NCI-H446 (cell line): ENCODE data around the gene TXNDC8.

Experiments
- DNase-seq, 2 experiments: peaks; one replicate each; lab custom pipeline; 2025; lab: John Stamatoyannopoulos, UW

The TXNDC8 gene

DNA sequence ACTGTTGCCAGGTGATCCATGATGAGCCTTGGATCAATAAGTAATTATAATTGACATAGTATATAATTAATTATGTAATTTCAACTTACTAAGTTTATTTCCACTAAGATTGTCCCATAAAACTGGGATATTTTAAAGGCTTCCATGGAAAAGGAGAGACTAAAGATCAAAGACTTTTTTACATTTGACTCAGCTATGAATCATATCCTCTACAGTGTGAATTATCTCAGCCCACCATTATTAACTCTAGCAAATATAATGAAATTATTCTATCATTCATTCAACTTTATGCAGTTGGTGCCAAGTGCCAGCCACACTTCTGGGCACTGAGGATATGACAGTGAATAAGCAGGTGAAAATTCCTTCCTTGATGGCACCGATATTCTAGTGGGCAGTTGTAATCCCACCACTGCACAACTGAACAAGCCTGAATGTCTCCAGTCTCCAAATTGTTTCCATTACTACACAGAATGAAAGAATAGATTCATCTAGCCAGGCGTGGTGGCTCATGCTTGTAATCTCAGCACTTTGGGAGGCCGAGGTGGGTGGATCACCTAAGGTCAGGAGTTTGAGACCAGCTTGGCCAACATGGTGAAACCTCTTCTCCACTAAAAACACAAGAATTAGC is 59.5 kb downstream of the TXNDC8 start:
- DNase-seq, result no peak

DNA sequence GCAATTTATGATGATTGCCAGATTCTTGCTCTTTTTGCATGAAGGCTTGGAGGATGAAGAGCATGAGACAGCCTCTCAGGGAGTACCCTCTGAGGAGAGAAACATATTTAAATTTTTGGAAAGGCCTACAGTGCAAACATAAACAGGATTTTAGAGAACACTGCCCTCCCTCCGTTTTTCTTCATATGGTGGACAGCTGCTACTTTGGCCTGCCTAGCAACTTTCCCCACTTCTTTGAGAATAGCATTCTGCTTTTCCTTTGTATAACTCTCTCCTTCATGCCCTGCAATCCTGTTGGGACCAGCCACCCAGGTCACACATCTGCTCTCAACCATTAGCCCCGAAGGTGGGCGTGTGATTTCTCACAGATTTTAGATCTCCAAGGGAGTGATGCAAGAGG is 60.9 kb downstream of the TXNDC8 start:
- DNase-seq, result no peak

DNA sequence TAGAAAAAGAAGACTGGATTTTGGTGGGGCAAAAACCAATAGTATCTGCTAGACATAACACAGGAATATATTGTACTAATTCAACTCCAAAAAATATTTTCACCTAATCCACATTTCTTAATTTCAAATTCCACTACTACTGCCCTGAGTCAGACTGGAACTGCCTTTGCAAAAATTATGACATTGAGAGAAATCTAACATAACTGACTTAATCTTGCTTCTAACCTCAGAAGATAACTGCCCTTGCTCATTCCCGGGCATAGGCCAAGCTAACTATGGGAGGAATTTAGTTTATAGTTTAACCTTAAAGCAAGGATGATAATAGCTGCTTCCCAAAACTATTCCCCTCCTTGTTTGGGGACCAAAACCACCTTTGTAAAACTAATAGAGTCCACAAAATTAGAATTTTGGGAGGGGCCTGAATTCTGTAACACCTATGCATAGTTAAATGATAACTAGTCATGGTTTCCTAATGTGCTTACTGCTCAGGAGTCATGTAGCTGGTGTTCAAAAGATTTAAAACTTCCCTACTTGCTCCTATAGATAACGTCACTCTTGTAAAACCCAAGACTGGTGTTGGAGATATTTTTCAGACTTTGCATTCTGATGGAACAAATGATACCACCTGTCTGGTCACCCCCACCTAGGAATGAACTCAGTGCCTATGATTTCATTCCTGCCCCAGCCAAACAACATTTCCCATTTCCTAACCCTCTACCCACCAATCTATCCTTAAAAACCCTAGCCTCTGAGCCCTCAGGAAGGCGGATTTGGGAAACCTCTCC is 67.3 kb downstream of the TXNDC8 start:
- DNase-seq, result no peak

DNA sequence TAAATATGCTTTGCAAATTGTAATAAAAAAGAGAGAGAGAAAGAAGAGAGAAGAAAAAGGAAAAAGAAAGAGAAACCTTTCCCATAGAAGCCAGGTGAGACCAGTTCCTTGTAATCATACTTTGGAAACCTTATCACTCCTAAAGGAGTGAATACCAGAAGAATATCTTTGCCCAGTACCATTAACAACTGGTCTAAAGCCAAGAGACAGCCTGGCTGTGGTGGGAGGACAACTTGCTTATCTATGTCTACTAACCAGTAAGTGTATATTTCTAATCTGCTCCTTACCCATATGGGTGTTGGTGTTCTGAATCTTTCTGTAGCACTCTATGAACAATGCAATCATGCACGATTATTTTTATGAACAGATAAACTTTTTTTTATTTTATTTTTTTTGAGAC is 70.9 kb downstream of the TXNDC8 start:
- DNase-seq, result no peak

DNA sequence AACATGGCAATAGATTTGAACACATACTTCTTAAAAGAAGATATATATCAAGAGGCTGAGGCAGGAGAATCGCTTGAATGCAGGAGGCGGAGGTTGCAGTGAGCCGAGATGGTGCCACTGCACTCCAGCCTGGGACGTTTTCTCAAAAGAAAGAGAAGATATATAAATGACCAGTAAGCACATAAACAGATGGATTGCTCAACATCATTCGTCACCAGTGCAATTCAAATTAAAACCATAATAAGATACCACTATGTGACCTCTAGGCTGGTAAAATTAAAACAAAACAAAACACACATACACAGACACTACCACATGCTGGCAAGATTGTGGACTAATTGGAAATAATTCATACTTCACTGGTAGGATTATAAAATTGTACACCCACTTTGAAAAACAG is 76.0 kb downstream of the TXNDC8 start:
- DNase-seq, result no peak

DNA sequence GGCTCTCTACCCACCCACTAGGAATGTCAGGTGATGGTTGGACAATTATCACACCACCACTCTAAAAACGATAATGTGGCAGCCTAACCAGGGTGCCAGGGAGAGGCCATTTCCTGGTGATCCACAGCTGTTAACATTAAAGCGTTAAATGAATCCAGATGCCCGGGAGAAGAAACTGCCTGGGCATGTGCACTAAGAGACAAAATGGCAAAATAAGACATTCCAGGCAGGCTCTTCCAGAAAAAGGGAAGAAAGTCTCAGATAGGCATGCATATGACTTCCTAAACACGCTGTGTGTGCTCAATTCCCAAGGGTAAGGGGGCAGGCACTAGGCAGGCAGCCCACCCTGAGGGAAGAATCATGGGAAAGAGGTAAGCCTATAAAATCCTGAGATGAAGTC is 76.8 kb downstream of the TXNDC8 start:
- no peak for DNase-seq

DNA sequence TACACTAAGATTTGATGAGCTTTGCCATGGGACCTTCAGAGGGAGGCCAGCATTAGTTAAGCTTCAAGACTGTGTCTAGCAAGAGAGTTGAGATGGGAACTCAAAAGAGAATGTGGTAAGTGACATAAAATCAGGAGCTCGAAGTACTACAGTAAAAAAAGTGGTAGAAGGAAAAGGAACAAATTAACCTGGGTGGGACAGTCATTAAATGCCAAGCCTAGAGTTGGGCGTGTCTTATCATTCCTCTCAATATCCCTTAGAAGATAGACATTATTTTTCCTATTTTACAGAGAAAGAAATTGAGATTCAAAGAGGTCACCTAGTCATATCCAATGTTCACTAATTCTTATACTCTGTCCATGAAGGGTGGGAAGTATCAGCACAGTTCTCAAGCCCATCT is 78.1 kb downstream of the TXNDC8 start:
- DNase-seq, result no peak

DNA sequence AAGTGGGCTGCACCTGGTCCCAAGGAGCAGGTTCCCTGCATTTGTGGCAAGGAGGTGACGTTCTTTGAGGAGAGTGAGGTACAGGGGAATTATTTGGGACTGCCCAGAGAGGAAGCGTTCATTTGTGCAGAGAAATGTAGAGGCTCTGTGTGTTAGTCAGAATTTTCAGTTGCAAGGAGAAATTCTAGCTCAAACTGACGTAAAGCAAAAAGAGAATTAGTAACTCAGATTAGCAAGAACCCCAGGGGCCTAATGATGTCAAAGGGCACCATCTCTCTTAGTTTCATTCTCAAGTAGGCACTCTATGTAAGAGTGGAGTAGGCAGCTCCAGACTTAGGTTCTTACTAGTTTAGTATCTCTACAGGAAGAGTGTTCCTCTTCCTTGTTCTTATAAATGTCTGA is 79.0 kb downstream of the TXNDC8 start:
- no peak for DNase-seq

DNA sequence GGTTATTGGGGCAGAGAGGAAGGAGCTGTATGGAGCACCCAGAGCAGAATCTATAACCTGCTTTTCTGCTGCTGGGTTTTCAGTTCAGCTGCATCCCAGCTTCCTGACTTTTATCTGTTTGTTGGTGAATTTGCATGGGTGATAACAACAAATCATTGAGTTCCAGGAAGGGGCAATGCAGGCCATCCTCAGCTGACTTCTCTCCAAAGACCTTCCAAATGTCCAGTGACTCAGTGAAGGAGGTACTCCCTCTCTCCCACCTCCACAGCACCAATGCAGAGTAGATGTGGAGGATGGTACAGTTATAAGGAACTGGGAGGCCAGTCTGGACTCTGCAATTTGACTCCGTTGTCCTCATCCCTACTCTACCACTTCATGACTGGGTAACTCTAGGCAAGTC is 79.7 kb downstream of the TXNDC8 start:
- DNase-seq, result no peak

DNA sequence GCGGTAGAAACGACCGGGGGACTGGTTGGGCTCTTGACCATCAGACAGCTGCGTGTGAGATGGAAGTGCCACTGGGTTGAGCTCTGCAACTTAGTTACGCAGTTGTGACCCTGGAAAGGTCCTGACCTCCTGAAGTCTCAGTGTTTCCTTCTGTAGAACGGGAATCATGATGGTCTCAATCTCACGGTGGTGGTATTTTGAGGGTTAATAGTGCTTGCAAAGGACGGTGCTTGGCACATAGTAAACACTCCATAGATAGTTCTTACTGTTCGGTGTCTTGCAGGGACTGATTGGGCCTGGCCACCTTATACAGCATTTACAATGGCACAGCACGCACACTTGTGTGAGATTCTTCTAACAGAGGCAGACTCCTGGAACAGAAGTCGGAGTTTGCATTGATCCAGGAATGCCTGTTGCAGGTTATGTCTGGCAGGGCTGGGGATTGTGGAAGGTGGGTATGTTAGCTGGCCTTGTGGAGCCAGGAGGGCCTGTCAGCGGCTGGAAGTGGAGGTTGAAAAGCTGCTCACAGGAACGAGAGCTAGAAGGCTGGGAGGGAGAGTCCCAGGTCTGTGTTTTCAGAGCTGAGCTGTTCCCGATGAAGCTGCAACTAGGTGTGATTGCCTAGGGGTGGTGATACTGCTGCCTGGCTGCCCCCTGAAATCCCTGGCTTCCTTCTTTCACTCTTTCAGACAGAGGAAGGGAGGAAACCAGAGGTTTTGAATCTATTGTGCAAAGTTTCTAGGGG is 80.4 kb downstream of the TXNDC8 start:
- DNase-seq, result no peak

DNA sequence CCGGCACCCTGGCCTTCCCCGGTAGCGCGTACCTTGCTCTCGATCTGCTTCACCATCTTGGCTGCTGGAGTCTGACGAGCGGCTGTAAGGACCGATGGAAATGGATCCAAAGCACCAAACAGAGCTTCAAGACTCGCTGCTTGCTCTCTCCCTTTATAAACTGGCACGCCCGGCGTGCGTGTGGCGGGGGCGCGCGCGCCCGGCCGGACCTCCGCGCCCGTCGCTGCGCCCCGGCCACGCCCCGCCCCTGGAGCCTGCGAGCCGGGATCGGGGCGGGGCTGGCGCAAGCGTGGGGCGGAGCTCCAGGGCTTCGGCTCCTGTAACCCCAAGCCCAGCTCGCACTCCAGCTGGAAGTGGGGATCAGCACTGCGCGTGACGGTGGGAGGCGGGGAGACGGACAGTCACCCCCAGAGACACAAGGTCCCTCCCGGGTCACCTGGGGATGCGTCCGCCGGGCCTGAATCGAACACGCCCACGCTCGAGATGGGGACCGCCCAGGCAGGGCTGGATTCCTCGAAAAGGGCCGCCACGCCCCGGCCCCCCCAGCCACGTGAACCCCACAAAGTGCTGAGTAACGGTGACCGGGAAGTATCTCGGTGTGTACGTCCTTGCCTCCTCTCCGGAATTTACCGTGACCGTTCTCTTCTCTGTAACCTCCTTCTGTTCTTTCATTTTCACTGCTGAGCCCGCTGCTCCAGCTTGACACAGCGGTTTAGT is 81.1 kb downstream of the TXNDC8 start, which contains the start of gene TXN:
TSS of gene TXN (minus strand) at position 128 of the 717 bp plus-strand sequence. CDS start at position 56, 72 bp downstream.
- peak; percentile 34 to 69 for DNase-seq

DNA sequence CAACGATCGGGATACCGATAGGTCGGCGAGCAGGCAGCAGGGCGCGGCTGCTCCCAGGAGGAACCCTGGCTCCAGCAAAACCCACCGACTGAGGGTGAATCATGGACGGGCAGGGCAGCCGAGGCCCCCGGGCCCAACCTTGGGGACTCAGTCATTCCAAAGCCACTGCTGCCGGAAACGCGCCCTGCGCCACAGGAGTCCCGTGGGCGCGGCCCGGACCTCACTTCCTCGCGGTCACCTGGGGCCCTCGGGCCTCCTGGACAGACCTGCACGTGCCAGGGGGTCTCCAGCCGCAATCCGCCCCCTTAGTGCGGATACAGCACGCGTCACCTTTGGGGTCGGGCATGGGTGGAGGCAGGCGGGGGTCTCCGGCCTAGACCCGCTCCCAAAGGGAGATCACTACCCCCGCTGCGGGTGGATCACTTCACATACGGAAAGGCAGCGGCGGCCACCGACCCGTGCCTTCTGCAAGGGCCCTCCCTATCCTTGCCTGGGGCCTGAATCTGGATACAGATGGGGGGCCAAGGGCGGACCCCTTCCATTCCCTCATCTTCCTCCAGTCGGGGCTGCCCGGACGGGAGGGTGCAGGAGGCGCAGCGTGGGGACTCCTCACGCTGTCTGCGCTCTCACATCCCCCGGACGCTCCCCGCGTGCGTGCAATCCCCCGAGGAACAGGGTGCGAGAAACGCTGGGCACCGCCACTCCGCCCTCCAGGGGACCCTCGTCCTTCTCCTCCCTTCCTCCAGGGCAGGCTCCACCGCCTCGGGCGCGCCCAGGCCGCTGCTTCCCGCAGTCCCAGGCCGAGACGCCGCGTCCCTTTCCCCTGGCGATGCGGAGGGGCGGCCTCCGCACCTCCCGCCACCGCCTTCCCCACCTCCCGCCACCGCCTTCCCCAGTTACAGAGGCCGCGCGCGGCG is 81.9 kb downstream of the TXNDC8 start:
- DNase-seq, result no peak

DNA sequence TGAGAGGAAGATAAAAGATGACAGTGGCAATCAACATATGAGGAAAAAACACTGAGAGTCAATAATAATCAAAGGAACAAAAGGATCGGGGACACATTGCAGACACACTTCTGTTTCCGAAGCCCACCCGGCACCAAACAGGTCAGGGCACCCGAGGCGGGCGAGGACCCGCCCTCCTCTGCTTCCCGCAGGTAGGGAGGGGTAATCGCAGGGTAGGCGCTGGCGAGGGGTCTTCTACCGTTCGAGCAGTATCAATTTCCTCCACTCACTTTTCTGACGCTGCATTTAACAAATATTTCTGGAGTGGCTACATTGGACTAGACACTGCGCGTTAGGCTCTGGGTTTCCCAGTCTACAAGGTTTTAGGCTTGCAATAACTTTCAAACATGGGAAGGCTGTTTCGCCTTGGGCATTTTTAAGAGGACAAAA is 82.6 kb downstream of the TXNDC8 start:
- no peak for DNase-seq

DNA sequence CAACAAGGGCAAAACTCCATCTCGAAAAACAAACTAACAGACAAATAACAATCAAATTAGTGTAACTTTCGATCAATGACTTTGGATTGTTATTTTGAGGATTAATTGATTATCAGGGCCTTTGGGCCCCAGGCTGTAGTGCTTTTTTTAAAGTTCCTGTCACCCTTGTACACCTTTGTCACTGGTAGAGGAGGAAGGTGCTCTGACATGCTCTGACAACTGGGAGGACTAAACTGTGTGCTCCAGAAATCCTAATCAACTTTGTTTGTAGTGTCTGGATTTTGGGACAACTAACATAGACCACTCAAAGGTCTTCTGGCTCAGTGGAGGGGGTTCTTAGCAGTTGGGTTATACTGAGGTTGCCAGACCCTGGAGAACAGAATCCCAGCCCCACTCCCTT is 83.2 kb downstream of the TXNDC8 start:
- no peak for DNase-seq
